GM19238 (cell line): ENCODE measurements around the gene ANKRD44.

Experiments
- DNase-seq: peaks from one replicate; pipeline ENCODE4 v3.0.0; 2011; ENCODE audit warnings: low spot score; ENCODE audit not compliant: insufficient read length

The ANKRD44 gene

DNA sequence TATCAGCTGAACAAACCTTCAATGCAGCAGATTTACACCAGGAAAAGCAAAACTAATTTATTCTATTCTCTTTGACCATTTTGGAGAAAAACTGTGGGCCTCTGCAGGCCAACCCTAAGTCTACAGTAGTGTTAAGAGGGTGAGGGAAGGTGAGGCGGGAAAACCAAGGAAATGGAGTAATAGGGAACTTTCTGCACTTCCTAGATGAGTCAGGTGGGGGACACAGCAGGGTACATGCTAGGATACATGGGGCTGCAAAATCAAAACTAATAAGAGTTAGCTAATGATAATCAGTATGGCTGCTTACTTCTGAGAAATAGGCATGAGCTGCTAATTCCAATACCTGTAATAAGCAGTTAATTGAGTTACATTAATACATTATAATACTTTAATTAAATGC lies 318.1 kb downstream of the ANKRD44 start:
- DNase-seq, result no peak

DNA sequence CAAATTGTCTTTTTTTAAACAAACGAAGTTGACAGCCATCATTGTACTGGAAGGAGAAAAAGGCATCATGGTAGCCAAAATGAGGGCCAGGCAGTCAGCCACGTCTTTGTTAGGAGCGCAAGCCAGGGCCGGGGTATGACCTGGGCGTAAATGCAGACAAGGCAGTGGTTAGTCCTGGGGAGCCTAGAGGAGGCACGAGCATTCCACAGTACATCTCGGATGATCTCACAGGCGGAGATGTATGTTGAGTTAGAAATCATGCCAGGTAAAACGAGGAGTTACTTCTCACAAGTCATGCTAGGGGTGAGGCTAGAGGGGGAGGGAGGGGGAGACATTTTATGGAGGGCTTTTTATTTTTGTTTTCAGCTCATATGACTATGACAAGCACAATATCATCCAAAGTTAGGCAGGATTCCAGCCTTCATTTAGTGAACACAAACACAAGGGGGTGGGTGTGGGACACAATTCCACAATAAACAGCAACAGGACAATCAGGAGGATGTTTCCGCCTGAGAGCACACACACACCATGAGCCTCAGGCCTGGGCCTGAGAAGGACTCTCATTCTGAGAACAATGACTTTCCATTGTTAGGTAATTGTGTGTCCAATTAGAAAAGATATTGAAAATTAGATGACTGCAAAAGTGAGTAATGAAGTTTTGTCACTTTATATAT lies 319.7 kb downstream of the ANKRD44 start:
- DNase-seq, result no peak

GRCh38 chr2:196990092-196990491 lies 320.5 kb downstream of the ANKRD44 start:
- no peak for DNase-seq

GRCh38 chr2:196989496-196989895 lies 321.1 kb downstream of the ANKRD44 start:
- no peak for DNase-seq

DNA sequence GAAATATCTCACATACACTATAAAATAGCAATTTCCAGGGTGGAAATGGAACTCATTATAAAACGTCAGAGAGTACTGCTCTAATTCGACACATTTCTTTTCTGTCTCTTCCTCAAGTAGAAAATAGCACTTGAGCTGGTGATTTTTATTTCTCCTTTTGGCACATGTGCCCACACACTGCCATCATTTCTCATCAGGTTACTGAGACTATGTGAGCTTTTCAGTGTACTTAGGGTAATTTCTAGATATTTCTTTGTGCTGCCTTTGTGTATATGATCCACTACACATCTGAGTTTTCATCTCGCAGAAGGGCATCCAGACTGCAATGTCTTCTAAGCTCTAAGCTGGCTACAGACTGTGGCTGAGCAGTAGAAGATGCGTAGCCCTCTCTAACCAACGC lies 321.9 kb downstream of the ANKRD44 start:
- no peak for DNase-seq

DNA sequence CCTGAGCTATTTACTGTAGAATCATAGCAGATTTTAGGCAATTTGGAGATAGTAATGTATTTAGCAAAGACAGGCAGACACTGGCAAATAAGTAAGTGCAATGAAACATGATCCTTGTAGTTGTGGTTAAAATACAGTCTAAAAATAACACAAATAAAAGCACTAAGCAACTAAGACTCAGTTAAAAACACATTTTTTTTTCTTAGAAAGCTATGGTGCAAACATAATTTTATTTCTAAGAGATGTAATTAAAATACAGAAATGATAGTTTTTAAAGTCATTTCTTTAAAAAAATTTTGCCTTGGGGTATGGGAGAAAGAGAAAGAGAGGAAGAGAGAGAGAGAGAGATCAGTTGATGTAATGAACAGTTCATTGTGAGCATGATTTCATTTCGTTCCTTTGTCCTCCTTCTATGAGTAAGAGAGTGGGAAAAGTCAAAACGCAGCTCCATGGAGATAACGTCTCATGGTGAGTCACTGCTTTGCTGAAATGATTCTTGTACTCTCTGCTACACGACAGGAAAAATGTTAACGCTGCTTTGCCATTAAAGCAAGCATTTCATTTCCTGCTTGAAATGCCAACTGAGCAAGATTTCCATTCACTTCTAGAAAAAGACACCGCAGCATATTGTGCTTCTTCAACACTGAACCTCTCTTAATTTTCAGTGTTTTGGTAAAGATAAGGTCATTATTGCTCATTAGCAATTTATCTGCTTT lies 322.8 kb downstream of the ANKRD44 start:
- no peak for DNase-seq

- DNase-seq, result no peak
These were observed 323.3 kb downstream of the ANKRD44 start for GRCh38 chr2:196987298-196987648.

DNA sequence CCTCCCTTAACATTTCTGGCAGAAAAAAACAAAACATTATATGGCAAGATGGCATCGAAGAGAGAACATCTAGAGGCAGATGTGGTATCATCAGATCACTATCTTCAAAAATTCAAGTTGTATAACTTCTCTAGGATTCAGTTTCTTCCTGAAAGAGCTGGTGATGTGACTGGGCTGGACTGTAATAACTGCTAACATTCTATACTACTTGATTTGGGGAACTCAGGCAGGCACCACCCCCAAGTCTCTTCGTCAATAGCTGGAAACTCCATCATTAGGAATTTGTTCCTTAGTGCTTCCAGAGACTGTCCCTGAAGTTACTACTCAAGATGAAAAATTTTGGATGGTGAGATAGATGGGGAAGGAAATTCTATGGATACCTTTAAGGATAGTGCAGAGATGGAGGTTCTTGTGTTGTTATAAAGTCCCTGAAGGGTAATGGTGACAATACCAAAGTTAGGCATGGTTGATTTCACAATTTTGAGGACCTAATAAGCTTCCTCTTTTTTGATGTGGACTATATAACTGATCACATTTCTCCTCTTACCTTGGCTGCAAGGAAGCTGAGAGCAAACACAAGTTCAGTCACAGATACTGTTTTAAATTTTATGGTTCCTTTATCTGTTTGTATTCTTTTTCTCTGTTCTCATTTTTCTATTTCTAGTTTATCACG lies 324.9 kb downstream of the ANKRD44 start:
- DNase-seq, result no peak

DNA sequence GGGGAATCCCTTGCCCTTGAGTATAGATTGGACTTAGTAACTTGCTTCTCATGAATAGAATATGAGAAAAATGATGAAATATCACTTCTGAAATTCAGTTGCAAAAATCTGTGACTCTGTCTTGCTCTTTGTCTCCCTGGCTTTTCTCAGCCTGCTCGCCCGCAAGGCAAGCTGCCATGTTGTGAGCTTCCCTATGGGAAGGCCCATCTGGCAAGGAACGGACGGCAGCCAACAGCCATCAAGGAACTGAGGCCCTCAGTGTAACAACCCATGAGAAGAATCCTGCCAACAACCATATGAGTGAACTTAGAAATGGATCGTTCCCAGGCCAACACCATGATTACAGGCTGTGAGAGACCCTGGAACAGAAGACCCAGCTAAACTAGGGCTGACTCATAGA lies 325.7 kb downstream of the ANKRD44 start:
- no peak for DNase-seq

GRCh38 chr2:196983934-196984333 lies 326.6 kb downstream of the ANKRD44 start:
- no peak for DNase-seq

DNA sequence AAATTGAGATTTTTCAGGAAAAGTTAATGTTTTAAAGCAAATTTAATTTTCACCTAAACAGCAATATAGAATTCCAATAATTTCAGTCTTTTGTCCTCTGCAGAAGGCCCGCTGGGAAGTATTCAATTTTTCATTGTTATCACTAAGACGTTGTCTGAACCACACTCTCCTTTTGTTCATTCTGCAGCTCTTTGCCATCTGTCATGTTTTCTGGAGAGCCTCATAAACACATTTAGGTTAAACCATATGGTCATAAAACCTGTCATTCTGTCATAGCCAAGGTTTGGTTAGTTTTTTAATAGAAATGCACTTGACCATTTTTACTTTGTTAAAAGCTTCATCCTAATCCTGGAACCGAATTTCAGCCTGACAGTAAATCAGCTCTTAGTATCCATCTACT lies 330.1 kb downstream of the ANKRD44 start:
- DNase-seq, result no peak

DNA sequence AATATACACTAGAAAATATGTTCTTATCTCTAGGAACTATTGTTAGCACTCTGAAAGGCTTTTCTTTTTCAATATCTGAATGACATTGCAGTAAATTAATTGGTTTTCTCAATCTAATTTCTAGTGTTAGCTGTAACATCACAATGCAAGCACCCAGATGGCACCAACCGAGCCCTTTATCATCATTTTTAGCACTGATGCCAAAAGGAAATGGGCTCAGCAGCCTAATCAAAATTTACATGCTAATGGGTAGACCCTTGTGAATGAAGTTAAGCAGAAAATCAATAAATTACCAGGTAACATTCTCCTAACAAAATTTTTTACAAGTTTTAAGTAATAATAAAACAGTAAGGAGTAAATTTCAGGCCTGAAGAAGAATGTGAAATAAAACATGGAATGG lies 330.6 kb downstream of the ANKRD44 start:
- DNase-seq, result no peak

DNA sequence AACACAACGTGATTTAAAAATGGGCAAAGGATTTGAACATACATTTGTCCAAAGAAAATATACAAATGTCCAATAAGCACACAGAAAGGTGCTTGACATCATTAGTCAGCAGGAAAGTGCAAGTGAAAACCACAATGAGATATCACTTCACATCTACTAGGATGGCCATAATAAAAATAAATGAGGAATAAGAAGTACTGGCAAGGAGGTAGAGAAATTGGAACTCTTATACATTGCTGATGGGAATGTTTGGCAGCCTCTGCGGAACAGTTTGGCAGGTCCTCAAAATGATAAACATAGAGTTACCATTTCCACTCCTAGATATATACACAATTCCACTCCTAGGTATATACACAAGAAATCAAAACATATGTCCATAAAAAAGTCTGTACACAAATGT lies 333.1 kb downstream of the ANKRD44 start:
- DNase-seq, result no peak

- DNase-seq, result no peak
These were observed 335.6 kb downstream of the ANKRD44 start for GRCh38 chr2:196974970-196975369.

DNA sequence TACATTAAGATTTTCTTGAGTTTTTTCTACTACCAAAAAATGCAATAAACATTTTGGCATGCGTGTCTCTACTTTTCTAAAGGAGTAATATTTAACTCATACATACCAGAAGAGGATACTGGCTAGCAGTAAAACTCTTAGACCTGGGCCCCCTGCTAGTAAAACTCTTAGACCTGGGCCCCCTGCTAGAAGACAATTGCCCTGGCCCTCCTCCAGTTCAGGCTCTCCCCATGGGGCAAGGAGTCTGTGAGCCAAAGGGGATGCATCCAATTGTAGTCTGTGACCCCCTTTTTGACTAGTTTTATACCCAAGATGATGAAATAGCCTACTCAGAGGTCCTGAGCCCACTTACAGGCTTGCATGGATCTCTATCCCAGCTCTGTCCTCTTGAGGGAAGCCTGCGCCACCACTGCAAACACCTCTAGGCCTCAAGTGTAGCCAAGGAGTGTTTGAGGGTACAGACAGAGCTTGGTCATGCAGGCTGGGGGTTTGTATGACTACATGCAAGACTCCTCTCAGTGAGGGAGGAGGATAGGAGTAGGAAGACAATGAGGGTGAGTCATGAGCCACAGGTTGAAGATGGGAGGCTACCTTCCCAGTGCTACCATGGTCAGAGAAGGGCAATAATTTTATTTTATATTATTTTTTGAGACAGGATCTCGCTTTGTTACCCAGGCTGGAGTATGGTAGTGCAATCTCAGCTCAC lies 338.9 kb downstream of the ANKRD44 start:
- DNase-seq, result no peak

GRCh38 chr2:196970099-196970498 lies 340.5 kb downstream of the ANKRD44 start:
- no peak for DNase-seq

- DNase-seq, result no peak
These were observed 342.1 kb downstream of the ANKRD44 start for GRCh38 chr2:196968516-196968915.

GRCh38 chr2:196967775-196968174 lies 342.8 kb downstream of the ANKRD44 start:
- no peak for DNase-seq

DNA sequence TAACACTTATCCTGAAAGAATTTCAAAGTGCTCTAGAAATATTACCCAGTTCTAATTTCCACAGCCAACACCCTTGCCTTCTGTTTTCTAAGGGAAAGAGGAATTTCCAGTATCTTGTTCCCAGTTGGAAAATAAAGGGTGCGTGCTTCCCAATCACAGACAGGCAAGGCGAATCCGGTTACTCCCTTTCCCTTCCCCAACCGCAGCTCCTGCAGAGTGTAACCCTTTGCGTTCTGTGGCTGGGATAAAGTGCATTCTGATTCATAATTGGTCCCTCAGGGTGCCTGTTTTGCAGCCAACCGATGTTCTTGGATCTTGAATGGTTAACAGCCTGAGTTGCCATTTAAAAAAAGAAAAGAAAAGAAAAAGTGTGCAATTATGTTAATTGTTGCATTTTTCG lies 343.5 kb downstream of the ANKRD44 start:
- no peak for DNase-seq

DNA sequence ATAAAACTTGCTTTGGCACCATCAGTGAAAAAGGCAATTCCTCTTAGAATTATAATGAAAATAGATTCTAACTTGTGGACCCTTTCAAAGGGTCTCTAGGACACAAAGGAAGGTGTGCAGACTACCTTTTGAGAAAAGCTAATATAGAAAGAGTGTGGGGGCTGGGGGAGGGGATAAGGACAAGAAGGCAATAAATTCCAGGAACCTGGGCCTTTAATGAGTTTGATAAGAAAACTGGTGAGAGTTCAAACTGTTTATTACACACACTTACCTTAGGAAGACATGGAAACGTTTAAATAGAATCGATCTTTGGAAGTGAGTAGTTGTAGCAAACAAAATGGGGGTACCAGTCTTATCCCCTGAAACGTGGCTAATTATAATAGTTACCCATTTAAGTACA lies 344.5 kb downstream of the ANKRD44 start:
- DNase-seq, result no peak

DNA sequence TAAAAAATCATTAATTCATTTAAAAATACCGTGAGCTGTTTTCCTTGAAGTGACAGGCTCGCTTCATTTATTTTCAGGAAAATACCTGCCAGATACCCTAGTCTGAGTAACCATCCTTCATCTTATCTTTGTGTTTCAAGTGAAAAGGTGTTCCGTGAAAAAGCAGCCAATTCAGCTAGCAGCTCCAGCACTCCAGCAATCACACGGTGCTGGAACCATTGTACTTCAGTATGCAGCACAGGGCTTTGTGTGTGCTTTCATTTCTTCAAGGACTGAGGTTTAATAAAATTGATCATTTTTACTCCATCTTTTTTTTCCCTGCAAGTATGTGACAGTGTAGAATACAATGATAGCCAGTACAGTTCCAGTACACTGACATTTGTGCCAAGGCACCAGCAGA lies 344.9 kb downstream of the ANKRD44 start:
- DNase-seq, result no peak

DNA sequence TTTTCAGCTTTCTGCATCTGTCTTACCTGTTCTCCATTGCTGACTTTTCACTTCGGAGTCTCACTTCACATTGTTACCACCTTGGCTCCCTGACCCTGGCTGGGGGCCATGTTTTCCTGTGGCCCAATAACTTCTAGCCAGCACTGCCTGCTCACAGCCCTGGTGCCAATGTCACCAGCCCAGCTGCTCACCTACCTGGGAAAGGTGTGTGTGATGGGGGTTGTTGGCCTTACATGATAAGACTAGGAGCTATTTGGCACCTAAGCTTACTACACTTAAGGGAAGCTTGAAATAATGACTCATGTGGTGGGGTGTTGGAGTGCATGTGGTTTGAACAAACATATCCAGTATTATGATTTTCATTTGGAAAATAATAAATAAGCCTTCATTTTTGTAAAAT lies 346.6 kb downstream of the ANKRD44 start:
- no peak for DNase-seq
